Karpas-422 (cell line): Measurements from ENCODE around the gene SHC1. TPM values are rescaled to one million over a fixed set of nuclear protein-coding genes. Genes with fewer than 3 reads are reported as not detected.

Experiments used
- DNase-seq: peaks from one replicate; pipeline ENCODE4 v3.0.0-alpha.2; 2015
- H2AFZ ChIP-seq: fragments of 200-600 bp; sonication (generic); 2 replicates; pipeline ENCODE4 v1.6.1; 2014; ENCODE audit warnings: antibody characterized with exemption, low read length, mixed read lengths
- H3K27ac ChIP-seq: fragments of 200-600 bp; sonication (generic); 2 replicates; pipeline ENCODE4 v1.5.1; 2014; ENCODE audit warnings: mild to moderate bottlenecking, low read length, moderate library complexity
- H3K27me3 ChIP-seq: fragments of 200-600 bp; sonication (generic); 2 replicates; pipeline ENCODE4 v1.6.1; 2014; ENCODE audit warnings: low read length, mixed read lengths
- H3K36me3 ChIP-seq: fragments of 200-600 bp; sonication (generic); 2 replicates; pipeline ENCODE4 v1.6.1; 2014; ENCODE audit warnings: low read length, mixed read lengths; ENCODE audit not compliant: insufficient read depth
- H3K4me1 ChIP-seq: fragments of 200-600 bp; sonication (generic); 2 replicates; pipeline ENCODE4 v1.6.1; 2014; ENCODE audit warnings: mild to moderate bottlenecking, low read length, mixed read lengths
- H3K4me2 ChIP-seq: fragments of 200-600 bp; sonication (generic); 2 replicates; pipeline ENCODE4 v1.6.1; 2014; ENCODE audit warnings: low read length, low read depth, mild to moderate bottlenecking; ENCODE audit not compliant: poor library complexity, severe bottlenecking
- H3K4me3 ChIP-seq: fragments of 200-600 bp; sonication (generic); 2 replicates; pipeline ENCODE4 v1.5.1; 2014; ENCODE audit warnings: mild to moderate bottlenecking, antibody characterized with exemption, low read length, mixed read lengths
- H3K79me2 ChIP-seq: fragments of 200-600 bp; sonication (generic); 2 replicates; pipeline ENCODE4 v1.6.1; 2014; ENCODE audit warnings: mild to moderate bottlenecking, low read length, mixed read lengths
- H3K9ac ChIP-seq: fragments of 200-600 bp; sonication (generic); 2 replicates; pipeline ENCODE4 v1.6.0; 2014; ENCODE audit warnings: low read length
- H3K9me2 ChIP-seq: fragments of 200-600 bp; sonication (generic), shearing (Covaris generic); replicated peaks from 2 replicates; pipeline ENCODE4 v1.6.0; 2014; ENCODE audit warnings: mild to moderate bottlenecking, low read length, moderate library complexity; ENCODE audit not compliant: insufficient read depth
- H3K9me3 ChIP-seq: fragments of 300-700, 200-600 bp; sonication (generic); 2 replicates; pipeline ENCODE4 v1.6.1; 2014; ENCODE audit warnings: low read length, mixed read lengths
- H4K20me1 ChIP-seq: fragments of 200-600 bp; sonication (generic); 2 replicates; pipeline ENCODE4 v1.6.1; 2014; ENCODE audit warnings: mild to moderate bottlenecking, antibody characterized with exemption, low read length, low read depth; ENCODE audit not compliant: insufficient read depth
- total RNA-seq: library from RNA; depleted of rRNA; stranded (reverse); fragments of >200 nt; shearing (Covaris generic); gene quantifications from 2 replicates; pipeline ENCODE4 v1.2.3, GENCODE V29; 2014; ENCODE audit warnings: low replicate concordance

Gene SHC1
- total RNA-seq, 1 experiment from 2014 or later, result 27.8 TPM

DNA sequence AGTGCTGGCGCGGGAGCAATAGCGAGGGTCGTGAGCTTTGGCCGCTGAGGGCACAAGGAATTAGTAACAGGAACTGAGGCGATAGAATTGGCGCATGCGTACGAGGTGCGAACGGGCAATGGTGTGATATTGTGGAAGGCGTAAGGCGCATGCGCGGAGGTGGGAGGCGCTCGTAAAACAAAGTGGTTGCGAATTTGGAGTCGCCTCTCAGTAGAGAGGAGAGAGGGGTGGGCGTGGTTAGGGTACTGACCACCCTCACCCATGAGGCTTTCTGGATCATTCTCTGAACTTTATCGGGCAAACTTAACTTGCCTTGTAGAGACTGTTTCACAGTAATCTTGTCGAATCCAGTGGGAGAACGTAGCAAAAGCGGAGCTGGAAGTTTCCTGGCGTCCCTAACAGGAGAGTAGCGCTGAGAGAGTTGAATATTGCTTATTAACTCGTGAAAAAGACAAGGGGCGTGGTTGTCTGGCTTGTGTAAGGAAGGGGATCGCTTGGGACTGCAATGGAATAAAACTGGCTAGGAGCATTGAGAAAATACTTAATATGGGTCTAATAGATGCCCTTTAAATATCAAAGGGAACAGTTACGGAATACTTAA is 4.4 kb upstream of the SHC1 start:
- Histone ChIP-seq H3K79me2 (peaks cover 68% of the 10 kb centered on the region), H3K9ac (peak overlapping the region; percentile 79), H4K20me1 (no peaks in the 10 kb centered on the region), H3K27me3 (no peaks in the 10 kb centered on the region), H3K9me3 (no peaks in the 10 kb centered on the region), H3K4me2 (peak overlapping the region; percentile 79), H3K4me3 (peak overlapping the region; percentile 73), H3K36me3 (peaks cover 26% of the 10 kb centered on the region), H3K27ac (peak overlapping the region; percentile 94), H2AFZ (no peak overlapping the region), H3K9me2 (no peaks in the 10 kb centered on the region), H3K4me1 (peaks cover 48% of the 10 kb centered on the region)
- peak; percentile 98 for DNase-seq

DNA sequence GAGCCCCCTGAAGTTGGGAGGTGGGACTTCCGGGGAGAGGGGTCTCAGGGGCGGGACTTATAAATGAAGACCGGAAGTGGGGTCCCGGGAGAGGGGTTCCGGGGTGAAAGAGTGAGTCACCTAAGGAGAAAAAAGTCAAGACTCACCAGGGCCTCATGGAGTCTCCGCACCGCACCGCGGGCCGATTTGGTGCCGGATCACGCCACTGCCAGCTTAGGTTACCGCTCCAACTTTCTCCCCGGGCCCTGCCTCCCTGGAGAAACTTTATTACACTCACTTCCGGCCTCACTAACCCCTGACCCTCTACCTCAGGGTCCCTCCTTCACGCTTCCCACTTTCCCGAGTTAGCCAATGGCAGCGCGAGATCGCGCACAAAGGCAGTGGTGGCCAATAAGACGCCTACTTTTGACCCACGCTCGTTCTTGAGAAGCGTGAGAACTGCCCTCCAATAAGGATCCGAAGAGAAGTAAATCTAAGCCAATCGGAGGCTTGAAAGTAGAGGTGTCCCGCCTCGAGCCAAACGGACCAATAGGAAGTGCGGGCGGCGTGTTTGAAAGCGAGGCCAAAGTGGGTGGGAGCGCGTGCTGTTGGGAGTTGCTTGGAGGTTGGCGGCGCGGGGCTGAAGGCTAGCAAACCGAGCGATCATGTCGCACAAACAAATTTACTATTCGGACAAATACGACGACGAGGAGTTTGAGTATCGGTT is 3.7 kb upstream of the SHC1 start, which contains the start of gene CKS1B:
TSS of gene CKS1B (plus strand) at position 580 of the 706 bp plus-strand sequence. CDS start at position 645, 65 bp downstream.
- no peak within 1 kb of the TSS; the same call in 1 of the 2 replicates for H2AFZ ChIP-seq

DNA sequence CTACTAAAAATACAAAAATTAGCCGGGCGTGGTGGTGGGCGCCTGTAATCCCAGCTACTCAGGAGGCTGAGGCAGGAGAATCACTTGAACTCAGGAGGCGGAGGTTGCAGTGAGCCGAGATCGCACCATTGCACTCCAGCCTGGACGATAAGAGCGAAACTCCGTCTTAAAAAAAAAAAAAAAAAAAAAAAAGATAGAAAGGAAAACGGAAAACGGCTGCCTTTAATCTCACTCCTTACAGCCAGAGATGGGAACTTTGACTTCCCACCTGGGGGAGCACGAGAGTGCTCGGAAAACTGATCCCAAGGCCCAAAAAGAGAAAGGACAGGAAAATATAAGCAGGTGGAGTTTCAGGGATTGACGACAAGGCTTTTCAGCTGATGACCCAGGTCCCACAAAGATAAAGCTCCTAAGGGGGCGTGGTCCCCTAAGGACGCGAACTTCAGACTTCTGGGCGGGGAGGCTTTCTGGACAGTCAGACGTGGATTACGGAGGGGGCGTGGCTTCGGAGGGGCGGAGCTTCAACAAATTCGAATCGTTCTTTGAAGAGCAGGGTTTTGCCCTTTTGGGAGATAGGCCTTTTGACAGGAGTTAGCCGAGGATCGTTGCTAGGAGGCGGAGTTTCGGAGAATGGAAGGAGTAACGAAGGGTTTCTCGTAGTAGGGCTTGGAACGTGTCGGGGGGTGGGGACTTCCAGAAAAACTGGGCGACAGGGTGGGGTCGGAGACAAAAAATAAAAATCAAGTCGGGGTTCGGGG is 3.0 kb upstream of the SHC1 start:
- Histone ChIP-seq H3K36me3 (peaks cover 19% of the 10 kb centered on the region), H3K9me3 (no peaks in the 10 kb centered on the region), H3K27me3 (no peaks in the 10 kb centered on the region), H2AFZ (no peak overlapping the region; the same call in 1 of the 2 replicates), H3K4me1 (peaks cover 57% of the 10 kb centered on the region), H3K4me2 (peak overlapping the region; percentile 90), H3K27ac (peak overlapping the region; percentile 94), H3K79me2 (peaks cover 78% of the 10 kb centered on the region), H4K20me1 (no peaks in the 10 kb centered on the region), H3K9me2 (no peaks in the 10 kb centered on the region), H3K4me3 (peak overlapping the region; percentile 73), H3K9ac (peak overlapping the region; percentile 94)
- peak; percentile 98 for DNase-seq

More for the DNA sequence above, 3.7 kb upstream of the SHC1 start, which contains the start of gene CKS1B:
- Histone ChIP-seq H4K20me1 (no peaks in the 10 kb centered on the region), H3K4me1 (peaks cover 53% of the 10 kb centered on the region), H3K4me2 (peak within 1 kb of the TSS; percentile 90), H3K4me3 (peak within 1 kb of the TSS; percentile 73), H3K36me3 (peaks cover 22% of the 10 kb centered on the region), H3K79me2 (peaks cover 75% of the 10 kb centered on the region), H3K9me3 (no peaks in the 10 kb centered on the region), H3K9ac (peak within 1 kb of the TSS; percentile 94), H3K27ac (peak within 1 kb of the TSS; percentile 94), H3K9me2 (no peaks in the 10 kb centered on the region), H3K27me3 (no peaks in the 10 kb centered on the region)
- DNase-seq, result peak; percentile 100

GRCh38 chr1:154972517-154973343 is 2.2 kb upstream of the SHC1 start:
- Histone ChIP-seq H3K27ac (no peak overlapping the region), H3K4me3 (peak overlapping the region; percentile 73; the same call in 1 of the 2 replicates), H3K79me2 (peaks cover 70% of the 10 kb centered on the region), H3K27me3 (no peaks in the 10 kb centered on the region), H4K20me1 (no peaks in the 10 kb centered on the region), H3K4me1 (peaks cover 57% of the 10 kb centered on the region), H3K4me2 (peak overlapping the region; percentile 90), H3K9me3 (no peaks in the 10 kb centered on the region), H2AFZ (no peak overlapping the region), H3K9ac (peak overlapping the region; percentile 94), H3K36me3 (peaks cover 11% of the 10 kb centered on the region; the same call in 1 of the 2 replicates), H3K9me2 (no peaks in the 10 kb centered on the region)
- DNase-seq, result no peak

DNA sequence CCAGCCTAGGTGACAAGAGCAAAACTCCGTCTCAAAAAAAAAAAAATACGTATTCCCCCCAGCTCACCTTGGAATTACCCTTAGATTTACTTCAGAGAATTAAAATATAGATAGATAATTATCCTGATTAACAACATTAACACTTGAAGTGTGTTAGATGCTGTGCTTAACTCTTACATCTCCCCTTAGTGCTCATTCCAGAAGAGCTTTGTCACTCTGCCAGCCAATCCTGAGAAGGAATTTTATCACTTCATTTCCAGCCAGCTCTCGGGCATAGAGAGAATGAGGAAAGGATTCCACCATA is 1.6 kb upstream of the SHC1 start:
- DNase-seq, result no peak
- Histone ChIP-seq H3K9me2 (no peaks in the 10 kb centered on the region), H3K9me3 (no peaks in the 10 kb centered on the region), H3K4me3 (no peak overlapping the region), H3K79me2 (peaks cover 64% of the 10 kb centered on the region), H3K27me3 (no peaks in the 10 kb centered on the region), H3K4me2 (no peak overlapping the region), H3K27ac (no peak overlapping the region), H3K36me3 (peaks cover 11% of the 10 kb centered on the region; the same call in 1 of the 2 replicates), H3K4me1 (peaks cover 52% of the 10 kb centered on the region), H2AFZ (no peak overlapping the region), H3K9ac (no peak overlapping the region), H4K20me1 (no peaks in the 10 kb centered on the region)

DNA sequence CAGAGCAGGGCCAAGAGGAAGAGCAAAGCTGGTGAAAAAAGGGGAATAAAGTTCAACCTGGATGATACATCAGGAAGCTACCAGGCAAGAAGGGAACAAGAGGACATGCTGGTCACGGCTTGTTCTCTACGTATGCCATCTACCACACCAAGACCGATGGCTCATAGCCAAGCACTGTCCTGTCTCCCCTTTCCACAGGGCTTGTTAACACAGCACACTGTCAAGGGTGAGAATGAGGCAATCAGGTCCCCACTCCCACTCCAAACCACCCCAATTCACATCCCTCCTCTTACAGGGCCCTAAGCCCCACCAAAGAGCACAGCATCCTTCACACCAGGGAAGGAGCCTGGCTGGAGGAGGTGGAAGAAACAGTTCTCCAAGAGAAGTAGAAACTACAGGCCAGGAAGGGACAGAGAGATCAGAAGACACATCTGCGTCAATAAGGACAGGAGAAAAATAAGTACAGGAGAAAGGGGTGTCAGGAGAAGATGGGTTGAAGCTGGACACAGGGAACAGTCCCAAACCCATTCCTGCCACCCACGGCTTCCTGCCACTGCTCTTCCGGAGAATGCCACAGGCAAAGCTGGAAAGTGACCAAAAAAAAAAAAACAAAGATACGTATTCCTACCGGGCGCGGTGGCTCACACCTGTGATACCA is 923 bp upstream of the SHC1 start:
- H3K9me3 ChIP-seq, result no peaks in the 10 kb centered on the region
- no peaks in the 10 kb centered on the region for H3K27me3 ChIP-seq
- peaks cover 57% of the 10 kb centered on the region for H3K79me2 ChIP-seq
- no peak overlapping the region for H2AFZ ChIP-seq
- no peak overlapping the region for H3K4me3 ChIP-seq
- H3K4me1 ChIP-seq, result peaks cover 45% of the 10 kb centered on the region
- DNase-seq, result no peak
- H3K9me2 ChIP-seq, result no peaks in the 10 kb centered on the region
- no peaks in the 10 kb centered on the region for H4K20me1 ChIP-seq
- peaks cover 5% of the 10 kb centered on the region; the same call in 1 of the 2 replicates for H3K36me3 ChIP-seq
- H3K4me2 ChIP-seq, result peak overlapping the region; percentile 55
- H3K9ac ChIP-seq, result peak overlapping the region; percentile 28
- no peak overlapping the region for H3K27ac ChIP-seq

DNA sequence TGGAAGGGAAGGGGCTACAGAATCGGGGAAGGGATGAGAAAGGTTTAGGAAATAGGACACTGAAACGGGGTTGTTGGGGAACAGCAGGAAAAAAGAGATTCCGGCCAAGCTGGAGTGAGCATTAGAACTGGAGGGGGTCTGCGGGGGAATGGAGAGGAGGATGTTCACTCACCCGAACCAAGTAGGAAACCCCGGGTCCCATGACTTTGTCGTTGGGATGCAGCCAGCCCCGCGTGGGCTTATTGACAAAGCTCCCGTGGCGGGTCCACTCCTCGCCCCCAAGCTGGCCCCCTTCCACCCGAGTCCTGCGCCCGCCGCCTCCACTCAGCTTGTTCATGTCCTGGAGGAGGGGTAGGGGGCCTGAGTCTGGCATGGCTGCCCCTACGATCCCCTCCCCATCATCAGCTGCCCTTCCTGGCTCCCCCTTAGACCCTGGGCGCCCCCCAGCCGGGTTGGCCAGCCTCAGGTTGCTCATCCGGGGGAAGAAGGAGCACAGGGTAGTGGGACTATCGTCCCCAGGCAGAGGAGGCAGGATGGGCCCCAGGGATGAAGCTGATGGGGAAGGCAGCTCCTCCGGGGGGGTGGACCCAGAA is 591 bp downstream of the SHC1 start:
- H3K27ac ChIP-seq, result no peak overlapping the region
- no peaks in the 10 kb centered on the region for H3K9me2 ChIP-seq
- H3K36me3 ChIP-seq, result peaks cover 5% of the 10 kb centered on the region; the same call in 1 of the 2 replicates
- no peaks in the 10 kb centered on the region for H4K20me1 ChIP-seq
- no peaks in the 10 kb centered on the region for H3K27me3 ChIP-seq
- no peak overlapping the region for H2AFZ ChIP-seq
- H3K9me3 ChIP-seq, result no peaks in the 10 kb centered on the region
- peak overlapping the region; percentile 55 for H3K4me2 ChIP-seq
- peaks cover 39% of the 10 kb centered on the region for H3K4me1 ChIP-seq
- peak overlapping the region; percentile 30; the same call in 1 of the 2 replicates for H3K4me3 ChIP-seq
- peaks cover 42% of the 10 kb centered on the region for H3K79me2 ChIP-seq
- no peak for DNase-seq
- peak overlapping the region; percentile 53 for H3K9ac ChIP-seq
